Liver (tissue), 3 donors: ENCODE results near the gene OTOGL.

ENCODE experiments used
- RXRA ChIP-seq, 2 donors: IDR thresholded peaks; 2 replicates each; pipeline ENCODE4 v1.6.1; 2017 to 2018; ENCODE audit warnings: antibody characterized with exemption in 2 of 2, mild to moderate bottlenecking in 1 of 2
- TAF1 ChIP-seq: conservative IDR thresholded peaks from 2 replicates; pipeline ENCODE4 v1.6.1; 2016; ENCODE audit warnings: antibody characterized with exemption, mild to moderate bottlenecking
- YY1 ChIP-seq: IDR thresholded peaks from 2 replicates; pipeline ENCODE4 v1.6.1; 2016; ENCODE audit warnings: antibody characterized with exemption, mild to moderate bottlenecking
- TF ChIP-seq, protein P1 (sequence below): IDR thresholded peaks from 2 replicates; pipeline ENCODE4 v1.6.1; 2016; ENCODE audit warnings: antibody characterized with exemption
- TF ChIP-seq, protein P2 (sequence below): fragments of 150-350 bp; IDR thresholded peaks from 2 replicates; pipeline ENCODE4 v1.5.1; 2017; ENCODE audit warnings: improper control_type of control experiment, low read depth, low read length; ENCODE audit not compliant: missing input control
- TF ChIP-seq, protein P3 (sequence below): IDR thresholded peaks from 2 replicates; pipeline ENCODE4 v1.6.1; 2016; ENCODE audit warnings: antibody characterized with exemption, mild to moderate bottlenecking
- TF ChIP-seq, protein P4 (sequence below): IDR thresholded peaks from 2 replicates; pipeline ENCODE4 v1.6.1; 2016; ENCODE audit warnings: antibody characterized with exemption
- donor health status: healthy.
- donor health status: healthy.

DNA sequence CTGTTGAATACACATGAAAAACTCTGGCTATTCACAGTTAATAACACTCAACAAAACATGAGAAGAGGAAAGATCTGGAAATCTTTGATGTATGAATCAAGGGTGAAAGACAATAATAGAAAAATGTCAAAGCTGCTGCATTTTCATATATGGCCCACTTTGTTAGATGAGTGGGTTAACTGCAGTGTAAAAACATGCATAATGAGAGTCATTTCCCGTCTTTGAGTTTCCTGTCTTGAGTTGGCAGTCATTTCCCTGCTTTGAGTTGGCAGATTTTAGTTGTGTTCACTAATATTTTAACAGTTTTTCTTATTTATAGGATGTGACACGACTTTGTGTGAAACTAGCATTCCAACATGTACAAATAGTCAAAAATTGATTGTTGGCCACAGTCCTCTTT, 256.8 kb downstream of the OTOGL start:
- TF ChIP-seq, protein P1, sequence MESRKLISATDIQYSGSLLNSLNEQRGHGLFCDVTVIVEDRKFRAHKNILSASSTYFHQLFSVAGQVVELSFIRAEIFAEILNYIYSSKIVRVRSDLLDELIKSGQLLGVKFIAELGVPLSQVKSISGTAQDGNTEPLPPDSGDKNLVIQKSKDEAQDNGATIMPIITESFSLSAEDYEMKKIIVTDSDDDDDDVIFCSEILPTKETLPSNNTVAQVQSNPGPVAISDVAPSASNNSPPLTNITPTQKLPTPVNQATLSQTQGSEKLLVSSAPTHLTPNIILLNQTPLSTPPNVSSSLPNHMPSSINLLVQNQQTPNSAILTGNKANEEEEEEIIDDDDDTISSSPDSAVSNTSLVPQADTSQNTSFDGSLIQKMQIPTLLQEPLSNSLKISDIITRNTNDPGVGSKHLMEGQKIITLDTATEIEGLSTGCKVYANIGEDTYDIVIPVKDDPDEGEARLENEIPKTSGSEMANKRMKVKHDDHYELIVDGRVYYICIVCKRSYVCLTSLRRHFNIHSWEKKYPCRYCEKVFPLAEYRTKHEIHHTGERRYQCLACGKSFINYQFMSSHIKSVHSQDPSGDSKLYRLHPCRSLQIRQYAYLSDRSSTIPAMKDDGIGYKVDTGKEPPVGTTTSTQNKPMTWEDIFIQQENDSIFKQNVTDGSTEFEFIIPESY = no peak
- TF ChIP-seq, protein P2, sequence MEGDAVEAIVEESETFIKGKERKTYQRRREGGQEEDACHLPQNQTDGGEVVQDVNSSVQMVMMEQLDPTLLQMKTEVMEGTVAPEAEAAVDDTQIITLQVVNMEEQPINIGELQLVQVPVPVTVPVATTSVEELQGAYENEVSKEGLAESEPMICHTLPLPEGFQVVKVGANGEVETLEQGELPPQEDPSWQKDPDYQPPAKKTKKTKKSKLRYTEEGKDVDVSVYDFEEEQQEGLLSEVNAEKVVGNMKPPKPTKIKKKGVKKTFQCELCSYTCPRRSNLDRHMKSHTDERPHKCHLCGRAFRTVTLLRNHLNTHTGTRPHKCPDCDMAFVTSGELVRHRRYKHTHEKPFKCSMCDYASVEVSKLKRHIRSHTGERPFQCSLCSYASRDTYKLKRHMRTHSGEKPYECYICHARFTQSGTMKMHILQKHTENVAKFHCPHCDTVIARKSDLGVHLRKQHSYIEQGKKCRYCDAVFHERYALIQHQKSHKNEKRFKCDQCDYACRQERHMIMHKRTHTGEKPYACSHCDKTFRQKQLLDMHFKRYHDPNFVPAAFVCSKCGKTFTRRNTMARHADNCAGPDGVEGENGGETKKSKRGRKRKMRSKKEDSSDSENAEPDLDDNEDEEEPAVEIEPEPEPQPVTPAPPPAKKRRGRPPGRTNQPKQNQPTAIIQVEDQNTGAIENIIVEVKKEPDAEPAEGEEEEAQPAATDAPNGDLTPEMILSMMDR = no peak
- TF ChIP-seq, protein P3, sequence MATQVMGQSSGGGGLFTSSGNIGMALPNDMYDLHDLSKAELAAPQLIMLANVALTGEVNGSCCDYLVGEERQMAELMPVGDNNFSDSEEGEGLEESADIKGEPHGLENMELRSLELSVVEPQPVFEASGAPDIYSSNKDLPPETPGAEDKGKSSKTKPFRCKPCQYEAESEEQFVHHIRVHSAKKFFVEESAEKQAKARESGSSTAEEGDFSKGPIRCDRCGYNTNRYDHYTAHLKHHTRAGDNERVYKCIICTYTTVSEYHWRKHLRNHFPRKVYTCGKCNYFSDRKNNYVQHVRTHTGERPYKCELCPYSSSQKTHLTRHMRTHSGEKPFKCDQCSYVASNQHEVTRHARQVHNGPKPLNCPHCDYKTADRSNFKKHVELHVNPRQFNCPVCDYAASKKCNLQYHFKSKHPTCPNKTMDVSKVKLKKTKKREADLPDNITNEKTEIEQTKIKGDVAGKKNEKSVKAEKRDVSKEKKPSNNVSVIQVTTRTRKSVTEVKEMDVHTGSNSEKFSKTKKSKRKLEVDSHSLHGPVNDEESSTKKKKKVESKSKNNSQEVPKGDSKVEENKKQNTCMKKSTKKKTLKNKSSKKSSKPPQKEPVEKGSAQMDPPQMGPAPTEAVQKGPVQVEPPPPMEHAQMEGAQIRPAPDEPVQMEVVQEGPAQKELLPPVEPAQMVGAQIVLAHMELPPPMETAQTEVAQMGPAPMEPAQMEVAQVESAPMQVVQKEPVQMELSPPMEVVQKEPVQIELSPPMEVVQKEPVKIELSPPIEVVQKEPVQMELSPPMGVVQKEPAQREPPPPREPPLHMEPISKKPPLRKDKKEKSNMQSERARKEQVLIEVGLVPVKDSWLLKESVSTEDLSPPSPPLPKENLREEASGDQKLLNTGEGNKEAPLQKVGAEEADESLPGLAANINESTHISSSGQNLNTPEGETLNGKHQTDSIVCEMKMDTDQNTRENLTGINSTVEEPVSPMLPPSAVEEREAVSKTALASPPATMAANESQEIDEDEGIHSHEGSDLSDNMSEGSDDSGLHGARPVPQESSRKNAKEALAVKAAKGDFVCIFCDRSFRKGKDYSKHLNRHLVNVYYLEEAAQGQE = no peak
- TF ChIP-seq TAF1 (no peak), YY1 (no peak), RXRA (IDR thresholded peaks at IDR 0.05) (no peak)
- TF ChIP-seq, protein P4, sequence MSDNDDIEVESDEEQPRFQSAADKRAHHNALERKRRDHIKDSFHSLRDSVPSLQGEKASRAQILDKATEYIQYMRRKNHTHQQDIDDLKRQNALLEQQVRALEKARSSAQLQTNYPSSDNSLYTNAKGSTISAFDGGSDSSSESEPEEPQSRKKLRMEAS = no peak
